ENCODE data around the gene PACS1.
"Not testable (repeated sequence)": the region's sequence is repeated elsewhere in the genome, so short reads cannot be mapped to it uniquely, and the experiment has no call there.

The PACS1 gene

DNA sequence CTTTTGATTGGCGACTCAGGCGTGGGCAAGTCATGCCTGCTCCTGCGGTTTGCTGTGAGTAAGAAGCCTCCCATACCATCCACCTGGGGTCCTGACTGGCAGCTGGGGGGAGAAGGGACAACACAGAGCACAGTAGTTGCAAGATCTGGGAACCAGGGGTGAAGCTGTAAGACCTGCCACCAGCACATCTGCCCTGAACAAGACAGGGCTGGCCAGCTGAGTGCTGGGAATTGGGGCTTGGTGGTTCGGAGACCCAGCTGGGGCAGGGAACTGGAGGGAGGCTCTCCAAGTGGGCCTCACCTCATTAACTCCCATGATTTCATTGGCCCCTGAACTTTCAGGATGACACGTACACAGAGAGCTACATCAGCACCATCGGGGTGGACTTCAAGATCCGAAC, 201.7 kb downstream of the PACS1 start:
- Histone ChIP-seq H3K36me3 (peaks cover 46% of the 10 kb centered on the region), H3K9me3 (no peaks in the 10 kb centered on the region), H3K27me3 (no peaks in the 10 kb centered on the region), H3K4me3 (ENCODE audit: low read depth, low read length) (no peak overlapping the region), H3K4me1 (no peaks in the 10 kb centered on the region; the same call in 1 of the 2 replicates)
- TF ChIP-seq, protein P1, sequence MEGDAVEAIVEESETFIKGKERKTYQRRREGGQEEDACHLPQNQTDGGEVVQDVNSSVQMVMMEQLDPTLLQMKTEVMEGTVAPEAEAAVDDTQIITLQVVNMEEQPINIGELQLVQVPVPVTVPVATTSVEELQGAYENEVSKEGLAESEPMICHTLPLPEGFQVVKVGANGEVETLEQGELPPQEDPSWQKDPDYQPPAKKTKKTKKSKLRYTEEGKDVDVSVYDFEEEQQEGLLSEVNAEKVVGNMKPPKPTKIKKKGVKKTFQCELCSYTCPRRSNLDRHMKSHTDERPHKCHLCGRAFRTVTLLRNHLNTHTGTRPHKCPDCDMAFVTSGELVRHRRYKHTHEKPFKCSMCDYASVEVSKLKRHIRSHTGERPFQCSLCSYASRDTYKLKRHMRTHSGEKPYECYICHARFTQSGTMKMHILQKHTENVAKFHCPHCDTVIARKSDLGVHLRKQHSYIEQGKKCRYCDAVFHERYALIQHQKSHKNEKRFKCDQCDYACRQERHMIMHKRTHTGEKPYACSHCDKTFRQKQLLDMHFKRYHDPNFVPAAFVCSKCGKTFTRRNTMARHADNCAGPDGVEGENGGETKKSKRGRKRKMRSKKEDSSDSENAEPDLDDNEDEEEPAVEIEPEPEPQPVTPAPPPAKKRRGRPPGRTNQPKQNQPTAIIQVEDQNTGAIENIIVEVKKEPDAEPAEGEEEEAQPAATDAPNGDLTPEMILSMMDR (IDR thresholded peaks at IDR 0.05; ENCODE audit: low read depth, low read length), result no peak
- DNase-seq, result no peak

DNA sequence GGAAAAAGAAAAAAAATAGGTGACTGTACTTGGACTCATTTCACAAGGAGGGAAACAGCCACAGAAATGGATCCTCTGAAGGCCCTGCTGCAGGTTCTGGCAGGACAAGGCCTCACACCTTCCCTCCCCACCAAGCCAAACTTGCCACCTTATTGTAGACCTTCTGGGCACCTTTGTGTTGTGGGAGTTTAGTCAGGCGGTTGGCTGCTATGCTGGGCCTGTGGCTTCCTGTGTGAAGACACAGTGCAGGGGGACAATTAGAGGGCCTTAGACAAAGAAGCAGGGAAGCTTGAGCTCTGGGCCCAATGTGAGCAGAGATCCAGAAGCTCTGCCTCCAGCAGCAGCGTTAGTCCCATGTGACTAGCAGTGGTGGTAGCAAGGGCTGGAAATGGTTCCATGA, 202.5 kb downstream of the PACS1 start:
- Histone ChIP-seq H3K27me3 (no peaks in the 10 kb centered on the region), H3K4me3 (ENCODE audit: low read depth, low read length) (no peak overlapping the region), H3K9me3 (no peaks in the 10 kb centered on the region), H3K36me3 (peaks cover 46% of the 10 kb centered on the region), H3K4me1 (peaks cover under 1% of the 10 kb centered on the region; the same call in 1 of the 2 replicates)
- DNase-seq, result no peak
- TF ChIP-seq, protein P1 (IDR thresholded peaks at IDR 0.05; ENCODE audit: low read depth, low read length), result no peak

GRCh38 chr11:66274219-66274618, 204.1 kb downstream of the PACS1 start:
- TF ChIP-seq, protein P1 (IDR thresholded peaks at IDR 0.05; ENCODE audit: low read depth, low read length), result no peak
- peaks cover 46% of the 10 kb centered on the region for H3K36me3 ChIP-seq
- no peaks in the 10 kb centered on the region for H3K9me3 ChIP-seq

GRCh38 chr11:66275396-66275795, 205.3 kb downstream of the PACS1 start:
- peaks cover 9% of the 10 kb centered on the region for H3K4me1 ChIP-seq
- H3K4me3 ChIP-seq (ENCODE audit: low read depth, low read length), result no peak overlapping the region
- TF ChIP-seq, protein P1 (IDR thresholded peaks at IDR 0.05; ENCODE audit: low read depth, low read length), result no peak
- H3K9me3 ChIP-seq, result no peaks in the 10 kb centered on the region
- DNase-seq, result no peak
- H3K36me3 ChIP-seq, result peaks cover 44% of the 10 kb centered on the region
- H3K27me3 ChIP-seq, result no peaks in the 10 kb centered on the region

More at GRCh38 chr11:66274219-66274618, 204.1 kb downstream of the PACS1 start:
- no peaks in the 10 kb centered on the region for H3K27me3 ChIP-seq
- no peak overlapping the region for H3K4me3 ChIP-seq (ENCODE audit: low read depth, low read length)
- DNase-seq, result no peak
- H3K4me1 ChIP-seq, result peaks cover 3% of the 10 kb centered on the region; the same call in 1 of the 2 replicates

GRCh38 chr11:66275984-66276612, 206.0 kb downstream of the PACS1 start:
- Histone ChIP-seq H3K4me3 (ENCODE audit: low read depth, low read length) (no peak overlapping the region), H3K9me3 (no peaks in the 10 kb centered on the region), H3K36me3 (peaks cover 39% of the 10 kb centered on the region), H3K27me3 (no peaks in the 10 kb centered on the region), H3K4me1 (peaks cover 16% of the 10 kb centered on the region)
- TF ChIP-seq, protein P1 (IDR thresholded peaks at IDR 0.05; ENCODE audit: low read depth, low read length), result no peak
- no peak for DNase-seq

GRCh38 chr11:66276619-66277018, 206.5 kb downstream of the PACS1 start:
- DNase-seq; H3K9me3 ChIP-seq; H3K27me3 ChIP-seq; H3K4me3 ChIP-seq (ENCODE audit: low read depth, low read length): not testable (repeated sequence)
- Histone ChIP-seq H3K36me3 (peaks cover 39% of the 10 kb centered on the region), H3K4me1 (peaks cover 17% of the 10 kb centered on the region)

DNA sequence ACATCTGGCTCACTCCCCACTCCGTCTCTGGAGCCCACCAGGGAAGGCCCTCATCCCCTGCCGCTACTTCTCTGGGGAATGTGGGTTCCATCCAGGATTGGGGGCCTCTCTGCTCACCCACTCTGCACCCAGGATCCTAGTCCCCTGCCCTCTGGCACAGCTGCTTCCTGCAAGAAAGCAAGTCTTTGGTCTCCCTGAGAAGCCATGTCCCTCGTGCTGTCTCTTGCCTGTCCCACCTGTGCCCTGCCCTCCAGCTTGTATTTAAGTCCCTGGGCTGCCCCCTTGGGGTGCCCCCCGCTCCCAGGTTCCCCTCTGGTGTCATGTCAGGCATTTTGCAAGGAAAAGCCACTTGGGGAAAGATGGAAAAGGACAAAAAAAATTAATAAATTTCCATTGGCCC, 207.0 kb downstream of the PACS1 start:
- H3K9me3 ChIP-seq; H3K4me3 ChIP-seq (ENCODE audit: low read depth, low read length); DNase-seq; H3K27me3 ChIP-seq: not testable (repeated sequence)
- peaks cover 21% of the 10 kb centered on the region for H3K4me1 ChIP-seq
- H3K36me3 ChIP-seq, result peaks cover 35% of the 10 kb centered on the region
